H54 (cell line): ENCODE data around the gene ZBTB7B.
A peak's percentile ranks its signal among the peaks of the same experiment; 100 is the strongest.

Experiments used
- DNase-seq: peaks from one replicate; pipeline ENCODE4 v3.0.0; 2011; ENCODE audit warnings: low spot score, mixed read lengths; ENCODE audit not compliant: insufficient read length
- FAIRE-seq: peaks from 3 replicates; lab custom pipeline; 2011; peaks lifted over from hg19 to GRCh38; lab: Jason Lieb, UNC
- POLR2A ChIP-seq: IDR thresholded peaks from 2 replicates; pipeline ENCODE4 v1.6.1; 2011; ENCODE audit warnings: low read depth, mild to moderate bottlenecking, low read length

The ZBTB7B gene

DNA sequence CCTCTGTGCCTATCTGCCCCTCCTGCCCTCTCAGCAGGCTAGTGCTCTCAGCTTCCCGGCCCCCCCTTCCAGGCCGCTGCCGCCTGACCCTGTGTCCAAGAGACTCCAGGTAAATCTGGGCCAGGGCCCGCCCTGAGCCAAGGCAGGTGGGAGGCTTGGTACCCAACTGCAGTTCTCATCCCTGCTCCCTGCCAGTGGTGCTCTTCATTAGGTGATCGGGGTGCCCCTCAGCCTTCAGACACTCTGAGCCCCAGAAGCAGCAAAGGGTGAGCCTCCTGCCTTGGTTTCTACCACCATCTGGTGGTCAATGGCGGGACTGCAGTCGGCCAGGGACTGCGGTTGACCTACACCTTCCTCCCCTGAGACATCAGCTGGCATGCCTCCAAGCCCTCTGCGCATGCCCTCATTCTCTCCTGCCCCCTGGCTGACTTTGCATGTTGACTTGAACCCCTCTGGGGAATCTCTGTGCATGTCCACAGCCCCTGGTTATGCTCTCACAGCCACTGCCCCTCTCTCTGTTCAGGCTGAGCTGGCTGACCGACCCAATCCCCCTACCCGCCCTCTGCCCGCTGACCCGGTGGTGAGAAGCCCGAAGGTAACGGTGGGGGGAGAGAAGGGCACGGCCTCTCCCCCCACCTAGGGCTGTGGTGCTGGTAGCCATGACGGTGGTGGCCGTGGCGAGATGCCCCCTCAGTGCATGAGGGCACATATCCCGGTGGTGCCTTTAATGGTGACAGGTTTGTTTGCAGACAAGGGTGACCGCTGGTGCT, 59.0 kb downstream of the ZBTB7B start:
- TF ChIP-seq POLR2A: no peak
- FAIRE-seq (peak; percentile 55), DNase-seq (peak; percentile 93)

DNA sequence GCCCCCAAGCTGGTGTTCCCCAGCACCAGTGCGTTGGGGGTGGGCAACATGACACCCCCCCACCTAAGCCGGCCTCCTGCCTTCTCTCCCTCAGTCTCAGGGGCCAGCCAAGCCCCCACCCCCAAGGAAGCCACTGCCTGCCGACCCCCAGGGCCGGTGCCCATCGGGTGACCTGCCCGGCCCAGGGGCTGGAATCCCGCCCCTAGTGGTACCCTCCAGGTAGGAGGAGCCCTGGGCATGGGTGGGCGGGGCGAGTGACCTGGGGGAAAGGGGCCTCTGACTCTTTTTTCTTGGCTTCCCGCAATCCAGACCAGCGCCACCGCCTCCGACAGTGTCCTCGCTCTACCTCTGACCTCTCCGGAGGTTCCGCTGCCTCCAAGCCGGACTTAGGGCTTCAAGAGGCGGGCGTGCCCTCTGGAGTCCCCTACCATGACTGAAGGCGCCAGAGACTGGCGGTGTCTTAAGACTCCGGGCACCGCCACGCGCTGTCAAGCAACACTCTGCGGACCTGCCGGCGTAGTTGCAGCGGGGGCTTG, 59.6 kb downstream of the ZBTB7B start:
- FAIRE-seq (no peak), DNase-seq (no peak)
- TF ChIP-seq POLR2A: no peak

DNA sequence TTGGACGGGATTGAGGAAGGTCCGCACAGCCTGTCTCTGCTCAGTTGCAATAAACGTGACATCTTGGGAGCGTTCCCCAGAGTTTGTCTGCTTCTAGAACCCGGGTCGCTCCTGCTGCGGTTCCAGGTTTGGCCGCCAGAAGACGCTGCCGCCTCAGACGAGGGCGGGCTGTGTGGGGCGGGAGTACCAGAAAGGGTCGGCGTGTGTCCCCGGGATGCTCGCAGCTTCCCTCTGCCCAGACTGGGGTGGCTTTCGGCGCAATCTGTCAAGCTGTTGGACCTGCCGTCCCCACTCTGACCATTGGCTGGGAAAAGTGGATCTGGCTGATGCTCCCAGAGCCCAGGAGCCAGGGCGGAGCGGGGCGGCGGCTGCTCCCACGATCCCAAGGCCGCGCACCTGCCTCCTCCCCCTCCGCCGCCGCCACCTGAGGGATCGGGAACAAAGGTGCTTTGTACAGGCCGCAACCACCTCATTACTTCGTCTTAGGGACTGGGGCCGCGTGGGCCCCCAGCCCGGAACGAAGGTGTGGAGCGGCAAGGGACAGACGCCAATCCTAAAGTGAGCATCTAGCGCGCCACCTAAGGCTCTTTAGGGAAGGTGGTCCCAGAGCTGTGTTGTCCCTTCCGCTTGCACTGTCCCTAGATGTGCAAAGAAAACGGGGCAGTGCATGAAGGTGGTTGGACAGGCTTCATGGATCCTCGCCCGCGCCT, 60.3 kb downstream of the ZBTB7B start:
- FAIRE-seq (no peak), DNase-seq (no peak)
- TF ChIP-seq POLR2A: no peak

DNA sequence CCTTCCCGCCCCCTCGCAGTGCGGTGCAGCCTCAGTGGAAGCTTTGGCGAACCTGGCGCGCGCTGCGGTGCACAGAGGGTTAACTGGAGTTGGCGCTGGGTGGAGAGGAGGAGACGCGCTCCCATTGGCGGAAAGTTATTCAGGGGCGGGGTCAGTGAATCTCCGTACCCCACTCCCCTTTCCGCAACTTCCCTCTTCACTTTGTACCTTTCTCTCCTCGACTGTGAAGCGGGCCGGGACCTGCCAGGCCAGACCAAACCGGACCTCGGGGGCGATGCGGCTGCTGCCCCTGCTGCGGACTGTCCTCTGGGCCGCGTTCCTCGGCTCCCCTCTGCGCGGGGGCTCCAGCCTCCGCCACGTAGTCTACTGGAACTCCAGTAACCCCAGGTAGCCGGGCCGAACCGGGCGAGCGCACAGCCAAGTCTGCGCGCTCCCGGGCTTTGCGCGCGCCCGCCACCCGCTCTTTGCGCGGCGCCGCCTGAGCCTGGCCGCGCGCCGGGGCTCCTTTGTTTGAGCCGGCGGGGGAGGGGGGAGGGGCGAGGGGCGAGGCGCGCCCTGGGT, 61.0 kb downstream of the ZBTB7B start, which contains the start of gene EFNA4:
Gene EFNA4, plus strand, starts transcription at position 191 of the 561 bp plus-strand sequence. Its CDS starts 84 bp downstream, at position 275.
- peak; percentile 79 for TF ChIP-seq POLR2A
- peak; percentile 87 for DNase-seq
- no peak for FAIRE-seq

DNA sequence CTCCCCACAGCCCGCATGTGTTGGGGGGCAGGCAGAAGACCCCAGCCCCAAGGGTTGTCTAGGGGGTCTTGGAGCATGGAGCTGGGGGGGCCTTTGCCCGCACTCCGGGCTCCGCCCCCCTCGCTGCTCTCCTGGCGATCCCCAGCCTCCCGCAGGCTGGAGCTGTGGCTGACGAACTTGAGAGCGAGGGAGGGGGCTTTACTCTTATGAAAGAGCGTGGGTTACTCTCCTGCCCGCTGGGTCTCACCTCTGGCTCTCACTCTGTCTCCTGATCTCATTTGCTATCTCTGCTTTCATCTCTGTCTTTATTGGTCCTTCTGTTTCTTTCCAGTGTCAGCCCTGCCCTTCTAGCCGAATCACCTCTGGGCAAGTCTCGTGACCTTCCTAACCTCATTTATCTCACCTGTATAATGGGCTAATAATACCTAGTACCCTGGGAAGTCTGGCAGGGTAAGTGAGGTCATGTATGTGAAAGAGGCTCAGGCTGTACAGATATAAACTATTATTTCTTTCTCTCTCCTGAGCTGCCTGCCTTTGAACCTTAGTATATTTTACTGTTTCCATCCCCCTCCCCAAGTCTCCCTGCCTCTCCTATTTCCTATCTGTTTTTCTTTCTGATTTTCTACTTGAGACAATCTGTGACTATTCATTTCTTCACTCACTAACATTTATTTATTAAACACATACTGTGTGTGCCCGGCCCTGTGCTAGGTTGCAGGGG, 61.7 kb downstream of the ZBTB7B start:
- FAIRE-seq: no peak
- no peak for DNase-seq
- no peak for TF ChIP-seq POLR2A

DNA sequence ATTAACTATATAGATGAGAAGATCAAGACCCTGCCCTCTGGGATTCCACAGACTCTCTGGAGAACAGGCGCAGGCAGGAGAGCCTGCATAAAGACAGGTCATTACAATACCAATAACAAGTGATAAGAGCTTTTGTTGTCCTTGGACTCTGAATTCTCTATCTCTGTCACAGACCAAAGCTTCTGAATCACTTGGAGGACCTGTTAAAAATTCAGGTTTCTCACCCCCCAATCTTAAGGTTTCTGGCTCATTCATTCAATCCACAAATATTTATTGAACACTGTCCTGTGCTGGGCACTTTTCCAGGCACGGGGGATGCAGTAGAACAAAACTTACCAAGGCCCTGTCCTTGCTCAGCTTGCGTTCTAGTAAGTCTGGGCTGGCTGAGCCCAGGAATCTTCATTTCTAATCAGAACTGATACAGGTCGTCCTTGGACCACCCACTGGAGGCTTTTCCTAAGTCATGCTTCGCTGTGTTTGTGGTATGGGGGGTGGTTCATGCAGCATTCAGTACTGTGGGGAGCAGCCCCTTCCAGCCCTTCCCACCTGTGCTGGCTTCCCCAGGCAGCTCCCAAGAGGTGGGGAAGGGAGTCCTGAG, 62.3 kb downstream of the ZBTB7B start:
- DNase-seq (no peak), FAIRE-seq (no peak)
- no peak for TF ChIP-seq POLR2A

DNA sequence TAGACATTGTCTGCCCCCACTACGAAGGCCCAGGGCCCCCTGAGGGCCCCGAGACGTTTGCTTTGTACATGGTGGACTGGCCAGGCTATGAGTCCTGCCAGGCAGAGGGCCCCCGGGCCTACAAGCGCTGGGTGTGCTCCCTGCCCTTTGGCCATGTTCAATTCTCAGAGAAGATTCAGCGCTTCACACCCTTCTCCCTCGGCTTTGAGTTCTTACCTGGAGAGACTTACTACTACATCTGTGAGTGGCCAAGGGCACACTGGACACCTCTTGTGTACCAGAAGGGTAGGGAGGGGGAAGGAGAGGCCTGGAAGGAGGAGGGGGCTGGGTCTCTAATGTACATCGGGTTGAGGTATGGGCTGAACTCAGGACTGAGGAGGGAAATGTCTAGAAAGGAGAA, 64.2 kb downstream of the ZBTB7B start:
- DNase-seq (no peak), FAIRE-seq (no peak)
- TF ChIP-seq POLR2A: no peak
